HG03565 (cell line): ENCODE data around the gene ZNF511.

Source experiments
- ATAC-seq: cut with Tn5 transposase; IDR thresholded peaks from one replicate; pipeline ENCODE4 v1.9.1; 2021; ENCODE audit warnings: mild to moderate bottlenecking, moderate library complexity; ENCODE audit not compliant: unreplicated experiment

ZNF511 gene

GRCh38 chr10:133274751-133275683 lies 33.7 kb upstream of the ZNF511 start:
- peak; percentile 32 for ATAC-seq

- ATAC-seq: peak; percentile 31
Observed at GRCh38 chr10:133275684-133276092, 33.0 kb upstream of the ZNF511 start.

- no peak for ATAC-seq
Observed at GRCh38 chr10:133276100-133276434, 32.6 kb upstream of the ZNF511 start.

GRCh38 chr10:133276435-133277201 lies 32.1 kb upstream of the ZNF511 start, which contains the start of gene ADAM8:
Gene ADAM8, minus strand, starts transcription at chr10:133276868. Its CDS starts 51 bp downstream, at chr10:133276817.
- peak; percentile 31 for ATAC-seq

- ATAC-seq: no peak
Observed at GRCh38 chr10:133277277-133277992, 31.3 kb upstream of the ZNF511 start.

GRCh38 chr10:133277993-133278576 lies 30.6 kb upstream of the ZNF511 start:
- ATAC-seq: no peak

- ATAC-seq: no peak
Observed at GRCh38 chr10:133278577-133279265, 30.0 kb upstream of the ZNF511 start.

GRCh38 chr10:133279326-133280226 lies 29.1 kb upstream of the ZNF511 start:
- no peak for ATAC-seq

- no peak for ATAC-seq
Observed at GRCh38 chr10:133280391-133281059, 28.2 kb upstream of the ZNF511 start.

- ATAC-seq: no peak
Observed at GRCh38 chr10:133281084-133281483, 27.6 kb upstream of the ZNF511 start.

GRCh38 chr10:133281628-133282372 lies 26.9 kb upstream of the ZNF511 start:
- ATAC-seq: no peak

GRCh38 chr10:133282846-133283390 lies 25.8 kb upstream of the ZNF511 start:
- no peak for ATAC-seq

GRCh38 chr10:133283931-133284330 lies 24.8 kb upstream of the ZNF511 start:
- no peak for ATAC-seq

GRCh38 chr10:133285217-133285616 lies 23.5 kb upstream of the ZNF511 start:
- ATAC-seq: no peak

- no peak for ATAC-seq
Observed at GRCh38 chr10:133286366-133286765, 22.3 kb upstream of the ZNF511 start.

- ATAC-seq: no peak
Observed at GRCh38 chr10:133287832-133288500, 20.7 kb upstream of the ZNF511 start.

GRCh38 chr10:133289761-133290160 lies 19.0 kb upstream of the ZNF511 start:
- ATAC-seq: no peak
